ENCODE data around the gene LTN1. TPM values are rescaled to one million over a fixed set of nuclear protein-coding genes. Genes with fewer than 3 reads are reported as not detected.

Gene LTN1
- total RNA-seq (2022; extraction: Qiagen RNA extraction) = 4.8 to 7.1 TPM (median 6.4 TPM) in 5 replicates

GRCh38 chr21:28992526-28993292 lies at the start of gene LTN1:
Gene LTN1 (minus strand): TSS chr21:28992877. CDS start chr21:28992805, 72 bp downstream.

GRCh38 chr21:29024474-29025327 lies 32.0 kb upstream of the LTN1 start, which contains the start of gene USP16:
Gene USP16 (plus strand): TSS chr21:29024668. CDS start chr21:29027914, 3,246 bp downstream.

Other genes starting within 250 kb of the LTN1 start
- 10.5 to 11.7 TPM (median 11.0 TPM) in 5 replicates for gene RWDD2B, start 26.5 kb upstream of the LTN1 start, total RNA-seq (2022; extraction: Qiagen RNA extraction)
- 20.6 to 30.8 TPM (median 22.0 TPM) in 5 replicates for gene USP16, start 31.8 kb upstream of the LTN1 start, total RNA-seq (2022; extraction: Qiagen RNA extraction)
- gene CCT8, start 80.8 kb upstream of the LTN1 start, total RNA-seq (2022; extraction: Qiagen RNA extraction) = 168 to 217 TPM (median 177 TPM) in 5 replicates
- 1.5 to 2.2 TPM (median 1.8 TPM) in 5 replicates for gene MAP3K7CL, start 137.8 kb upstream of the LTN1 start, total RNA-seq (2022; extraction: Qiagen RNA extraction)

Data from A549 treated with CORT108297 at 1 μM for 4 hours (cell line).